HCT116 (cell line): ENCODE measurements around the gene NECAB2. TPM values are rescaled to one million over a fixed set of nuclear protein-coding genes. Genes with fewer than 3 reads are reported as not detected.

Source experiments
- ATAC-seq: fragments of 200-7000 bp; cut with Tn5 transposase; 2 replicates; pipeline ENCODE4 v1.9.1; 2020; ENCODE audit warnings: mild to moderate bottlenecking, moderate library complexity
- BruUV-seq: library from RNA; stranded (reverse); fragments of 400-500 nt; replicated peaks from 2 replicates; lab custom pipeline; 2021; lab: Mats Ljungman, UMichigan
- CTCF ChIA-PET: fragments of 300-600 bp; sonication (Branson Sonifier 250); formaldehyde crosslinking; loops from one replicate; lab custom pipeline; 2021; ENCODE audit warnings: antibody characterized with exemption; lab: Charles Lee
- POLR2A ChIA-PET: fragments of 300-600, 350-600 bp; sonication (Branson Sonifier 250); formaldehyde crosslinking; loops from one replicate; lab custom pipeline; 2021; ENCODE audit warnings: antibody characterized with exemption; lab: Charles Lee
- RAD21 ChIA-PET, 2 experiments: fragments of 300-600 bp; sonication (Branson Sonifier 250); formaldehyde crosslinking; loops; one replicate each; lab custom pipeline; 2023; ENCODE audit warnings: low total read pairs in 2 of 2; ENCODE audit not compliant: uncharacterized antibody in 2 of 2, unreplicated experiment in 2 of 2, low non-redundant PET in 1 of 2; lab: Charles Lee
- DNase-seq: peaks from one replicate; pipeline ENCODE4 v3.0.0-alpha.2; 2010; ENCODE audit warnings: low read depth, low spot score
- H2AFZ ChIP-seq: fragments of 200-600 bp; shearing (Covaris generic), sonication (generic); 2 replicates; pipeline ENCODE4 v1.6.1; 2017; ENCODE audit warnings: low read depth, mixed run types, mixed read lengths, antibody characterized with exemption, low read length; ENCODE audit not compliant: poor library complexity, severe bottlenecking
- H3K27ac ChIP-seq: 2 replicates; pipeline ENCODE4 v1.5.1; 2012; ENCODE audit warnings: low read depth, low read length
- H3K27me3 ChIP-seq: fragments of 200-600 bp; sonication (generic); 2 replicates; pipeline ENCODE4 v1.6.1; 2016; ENCODE audit warnings: mixed run types, low read length, mixed read lengths; ENCODE audit not compliant: insufficient read depth
- H3K36me3 ChIP-seq, 2 experiments: fragments of 200-500 bp in 1 of 2; fragments of 200-600 bp in 1 of 2; sonication (Bioruptor generic) in 1 of 2; sonication (generic) in 1 of 2; 2 replicates each; pipeline versions ENCODE4 v1.5.1 to v1.6.1; 2014 to 2016; ENCODE audit warnings: low read length in 2 of 2, inconsistent platforms in 1 of 2, mixed read lengths in 1 of 2, mixed run types in 1 of 2; ENCODE audit not compliant: insufficient read depth in 2 of 2, control insufficient read depth in 1 of 2
- H3K4me1 ChIP-seq, 2 experiments: fragments of 200-600 bp in 1 of 2; sonication (generic) in 1 of 2; 2 replicates each; pipeline versions ENCODE4 v1.5.1 to v1.6.1; 2012 to 2017; ENCODE audit warnings: low read length in 2 of 2, inconsistent platforms in 1 of 2, mild to moderate bottlenecking in 1 of 2, mixed read lengths in 1 of 2, mixed run types in 1 of 2, moderate library complexity in 1 of 2; ENCODE audit not compliant: insufficient read depth in 2 of 2, control insufficient read depth in 1 of 2
- H3K4me2 ChIP-seq: fragments of 200-600 bp; sonication (generic); 2 replicates; pipeline ENCODE4 v1.6.1; 2017; ENCODE audit warnings: mixed run types, low read length, mixed read lengths
- H3K4me3 ChIP-seq, 2 experiments: fragments of 200-600 bp in 1 of 2; sonication (generic) in 1 of 2; replicated peaks in 1 of 2; 2 replicates each; pipeline ENCODE4 v1.5.1; 2011 to 2016; ENCODE audit warnings: low read length in 2 of 2, control low read depth in 1 of 2, low read depth in 1 of 2, mild to moderate bottlenecking in 1 of 2, mixed read lengths in 1 of 2, mixed run types in 1 of 2
- H3K79me2 ChIP-seq: fragments of 200-600 bp; sonication (generic); 2 replicates; pipeline ENCODE4 v1.6.1; 2017; ENCODE audit warnings: mild to moderate bottlenecking, mixed run types, low read length, moderate library complexity, mixed read lengths; ENCODE audit not compliant: insufficient read depth
- H3K9ac ChIP-seq: fragments of 200-600 bp; sonication (generic); 2 replicates; pipeline ENCODE4 v1.6.1; 2016; ENCODE audit warnings: low read length, mixed read lengths
- H3K9me2 ChIP-seq: fragments of 200-600 bp; sonication (generic), shearing (Covaris generic); 2 replicates; pipeline ENCODE4 v1.6.1; 2017; ENCODE audit warnings: mixed run types, mild to moderate bottlenecking, moderate library complexity; ENCODE audit not compliant: insufficient read depth
- H3K9me3 ChIP-seq, 2 experiments: fragments of 200-500 bp in 1 of 2; fragments of 200-600 bp in 1 of 2; sonication (Bioruptor generic) in 1 of 2; sonication (generic) in 1 of 2; 2 replicates each; pipeline ENCODE4 v1.6.1; 2014 to 2017; ENCODE audit warnings: low read length in 2 of 2, mixed read lengths in 2 of 2, inconsistent platforms in 1 of 2, low read depth in 1 of 2, mild to moderate bottlenecking in 1 of 2, mixed run types in 1 of 2, moderate library complexity in 1 of 2; ENCODE audit not compliant: control insufficient read depth in 1 of 2, insufficient read depth in 1 of 2
- H4K20me1 ChIP-seq: fragments of 200-600 bp; sonication (generic), shearing (Covaris generic); 2 replicates; pipeline ENCODE4 v1.6.1; 2017; ENCODE audit warnings: mixed run types, mild to moderate bottlenecking, moderate library complexity; ENCODE audit not compliant: insufficient read depth
- ATF3 ChIP-seq: IDR thresholded peaks from 2 replicates; pipeline ENCODE4 v1.6.1; 2012
- CBX3 ChIP-seq: IDR thresholded peaks from 2 replicates; pipeline ENCODE4 v1.6.1; 2012; ENCODE audit warnings: low read depth
- CEBPB ChIP-seq: IDR thresholded peaks from 2 replicates; pipeline ENCODE4 v1.6.1; 2012; ENCODE audit warnings: low read depth
- CTCF ChIP-seq, 3 experiments: fragments of 200-600 bp in 1 of 3; sonication (generic) in 1 of 3; IDR thresholded peaks in 2 of 3; conservative IDR thresholded peaks in 1 of 3; 2 replicates each; pipeline ENCODE4 v1.5.1; 2012 to 2017; ENCODE audit warnings: low read depth in 2 of 3, low read length in 2 of 3, antibody characterized with exemption in 1 of 3, borderline replicate concordance in 1 of 3, control low read depth in 1 of 3, mild to moderate bottlenecking in 1 of 3, mixed read lengths in 1 of 3, mixed run types in 1 of 3, moderate library complexity in 1 of 3; ENCODE audit not compliant: insufficient read depth in 1 of 3
- EGR1 ChIP-seq: IDR thresholded peaks from 2 replicates; pipeline ENCODE4 v1.6.1; 2012; ENCODE audit warnings: low read depth
- ELF1 ChIP-seq: IDR thresholded peaks from 2 replicates; pipeline ENCODE4 v1.6.1; 2012; ENCODE audit warnings: low read depth, borderline replicate concordance
- EZH2 ChIP-seq: fragments of 200-600 bp; sonication (generic); IDR thresholded peaks from 2 replicates; pipeline ENCODE4 v1.6.1; 2017; ENCODE audit warnings: antibody characterized with exemption, mixed run types
- EZH2phosphoT487 ChIP-seq: fragments of 200-600 bp; IDR thresholded peaks from 2 replicates; pipeline ENCODE4 v1.6.1; 2018; ENCODE audit warnings: antibody characterized with exemption, borderline replicate concordance
- FOSL1 ChIP-seq: IDR thresholded peaks from 2 replicates; pipeline ENCODE4 v1.6.1; 2012; ENCODE audit warnings: low read depth
- MAX ChIP-seq: IDR thresholded peaks from 2 replicates; pipeline ENCODE4 v1.6.1; 2012
- POLR2AphosphoS5 ChIP-seq: IDR thresholded peaks from 2 replicates; pipeline ENCODE4 v1.6.1; 2011; ENCODE audit warnings: mild to moderate bottlenecking, low read depth, low read length, moderate library complexity
- RAD21 ChIP-seq: IDR thresholded peaks from 2 replicates; pipeline ENCODE4 v1.6.1; 2012; ENCODE audit warnings: low read depth, mild to moderate bottlenecking
- REST ChIP-seq: IDR thresholded peaks from 2 replicates; pipeline ENCODE4 v1.6.1; 2012; ENCODE audit warnings: low read depth
- SRF ChIP-seq: IDR thresholded peaks from 2 replicates; pipeline ENCODE4 v1.6.1; 2012; ENCODE audit warnings: low read depth
- TCF7L2 ChIP-seq: IDR thresholded peaks from 2 replicates; pipeline ENCODE4 v1.7.0; 2011; ENCODE audit warnings: borderline replicate concordance, inconsistent platforms; ENCODE audit not compliant: insufficient read depth, insufficient read length; ENCODE audit errors: extremely low read depth
- YY1 ChIP-seq: IDR thresholded peaks from 2 replicates; pipeline ENCODE4 v1.6.1; 2011; ENCODE audit warnings: low read length, low read depth, moderate library complexity, mild to moderate bottlenecking; ENCODE audit not compliant: insufficient replicate concordance; ENCODE audit errors: extremely low read depth
- ZBTB33 ChIP-seq: IDR thresholded peaks from 2 replicates; pipeline ENCODE4 v1.6.1; 2011; ENCODE audit warnings: mild to moderate bottlenecking, low read length, moderate library complexity; ENCODE audit not compliant: insufficient replicate concordance; ENCODE audit errors: extremely low read depth
- ZFX ChIP-seq: fragments of 450-650 bp; IDR thresholded peaks from 2 replicates; pipeline ENCODE4 v1.6.1; 2017
- intact Hi-C: fragments of 100-400 bp; cut with micrococcal nuclease; formaldehyde crosslinking; loops from 2 replicates; pipeline ENCODE4 v1.10.0; 2022
- total RNA-seq: library from RNA; stranded (reverse); gene quantifications from one replicate; pipeline ENCODE4 v1.2.1, GENCODE V29; 2021; ENCODE audit not compliant: unreplicated experiment

Gene NECAB2
- total RNA-seq, 1 experiment from 2014 or later, result 0.61 TPM

GRCh38 chr16:84001726-84002125 lies 33.7 kb downstream of the NECAB2 start (continued):
- TF ChIP-seq POLR2AphosphoS5 (no peak), CEBPB (no peak), EZH2 (no peak), EGR1 (no peak), RAD21 (no peak)
- TF ChIP-seq, all 23 proteins: peak for 0

- ATAC-seq (no peak), DNase-seq (no peak)
- no peaks in the 10 kb centered on the region for H3K9me3 ChIP-seq
- ChIA-PET CTCF (no interaction called here), RAD21 (no interaction called here), POLR2A (interaction anchor here (1.4 kb wide), 1 partner anchor 11 kb away, joined by 4 read pairs; no protein-coding TSS in a partner anchor)
- H3K9ac ChIP-seq, result no peak overlapping the region
- H3K4me3 ChIP-seq, result no peak overlapping the region
- H4K20me1 ChIP-seq, result no peaks in the 10 kb centered on the region
- no peak overlapping the region for H3K27ac ChIP-seq
- no peak overlapping the region for H3K4me2 ChIP-seq
- H3K27me3 ChIP-seq, result 0 out of 2 replicates have a peak, but pooled peaks cover 5% of the 10 kb centered on the region
- H3K9me2 ChIP-seq, result no peaks in the 10 kb centered on the region
- H3K79me2 ChIP-seq, result no peaks in the 10 kb centered on the region
- BruUV-seq, result no TSS peak
- H2AFZ ChIP-seq, result no peak overlapping the region
- intact Hi-C loops, result no loop called here
- H3K36me3 ChIP-seq, result no peaks in the 10 kb centered on the region
- no peaks in the 10 kb centered on the region for H3K4me1 ChIP-seq
- TF ChIP-seq EZH2phosphoT487 (no peak), FOSL1 (no peak), EZH2 (no peak), ATF3 (no peak), CBX3 (no peak), ZFX (no peak), SRF (no peak), ZBTB33 (no peak), ELF1 (no peak), MAX (no peak), YY1 (no peak), CTCF (IDR thresholded peaks at IDR 0.05 in 2 of 3, conservative IDR thresholded peaks at IDR 0.05 in 1 of 3; ENCODE audit: borderline replicate concordance in 1 of 3, insufficient read depth in 1 of 3, low read depth in 2 of 3, low read length in 2 of 3) (no peak), POLR2AphosphoS5 (no peak), TCF7L2 (no peak), CEBPB (no peak), EGR1 (no peak), RAD21 (no peak), REST (no peak)
Observed at GRCh38 chr16:84003038-84003437, 35.0 kb downstream of the NECAB2 start.
